SU-DHL-6 (cell line): ENCODE results near the gene ST6GALNAC3.

ENCODE experiments used
- H2AFZ ChIP-seq: fragments of 200-600 bp; sonication (generic); 2 replicates; pipeline ENCODE4 v1.6.1; 2014; ENCODE audit warnings: low read depth, mild to moderate bottlenecking, moderate library complexity, mixed read lengths, antibody characterized with exemption, low read length; ENCODE audit not compliant: severe bottlenecking
- H3F3A ChIP-seq: fragments of 200-600 bp; shearing (Covaris generic); 2 replicates; pipeline ENCODE4 v1.6.0; 2016; ENCODE audit warnings: antibody characterized with exemption, mild to moderate bottlenecking; ENCODE audit not compliant: insufficient read depth
- H3K27ac ChIP-seq: fragments of 200-600 bp; sonication (generic); 2 replicates; pipeline ENCODE4 v1.5.1; 2016; ENCODE audit warnings: low read depth, mild to moderate bottlenecking, low read length, moderate library complexity, mixed read lengths
- H3K27me3 ChIP-seq: fragments of 200-600 bp; sonication (generic), shearing (Covaris generic); 2 replicates; pipeline ENCODE4 v1.6.0; 2014; ENCODE audit warnings: mild to moderate bottlenecking, low read length
- H3K36me3 ChIP-seq: fragments of 200-600 bp; sonication (generic); 2 replicates; pipeline ENCODE4 v1.6.1; 2014; ENCODE audit warnings: mild to moderate bottlenecking, low read length, mixed read lengths
- H3K4me2 ChIP-seq: fragments of 300-600, 200-600 bp; shearing (Covaris generic), sonication (generic); 2 replicates; pipeline ENCODE4 v1.6.0; 2014; ENCODE audit warnings: low read length, low read depth, mild to moderate bottlenecking; ENCODE audit not compliant: poor library complexity, severe bottlenecking
- H3K4me3 ChIP-seq: fragments of 200-600 bp; sonication (generic); 2 replicates; pipeline ENCODE4 v1.5.1; 2014; ENCODE audit warnings: antibody characterized with exemption, low read length, mild to moderate bottlenecking, mixed read lengths; ENCODE audit not compliant: insufficient read depth, poor library complexity, severe bottlenecking
- H3K79me2 ChIP-seq: fragments of 200-600 bp; sonication (generic); 2 replicates; pipeline ENCODE4 v1.6.1; 2014; ENCODE audit warnings: mild to moderate bottlenecking, low read length, moderate library complexity; ENCODE audit not compliant: insufficient read depth
- H3K9ac ChIP-seq: fragments of 200-600 bp; sonication (generic); 2 replicates; pipeline ENCODE4 v1.7.0; 2014; ENCODE audit warnings: mild to moderate bottlenecking, low read length
- H3K9me2 ChIP-seq: fragments of 200-600 bp; sonication (generic); replicated peaks from 2 replicates; pipeline ENCODE4 v1.6.1; 2014; ENCODE audit warnings: low read length; ENCODE audit not compliant: insufficient read depth
- H3K9me3 ChIP-seq: fragments of 200-600 bp; sonication (generic); 2 replicates; pipeline ENCODE4 v1.6.1; 2014; ENCODE audit warnings: low read length, mixed read lengths; ENCODE audit not compliant: insufficient read depth
- H4K20me1 ChIP-seq: fragments of 200-600 bp; sonication (generic); 2 replicates; pipeline ENCODE4 v1.6.1; 2014; ENCODE audit warnings: low read depth, mild to moderate bottlenecking, antibody characterized with exemption, low read length, moderate library complexity, mixed read lengths
- EZH2phosphoT487 ChIP-seq: fragments of 200-600 bp; sonication (generic), shearing (Covaris generic); conservative IDR thresholded peaks from 2 replicates; pipeline ENCODE4 v1.6.1; 2018; ENCODE audit warnings: mild to moderate bottlenecking, antibody characterized with exemption, low read length, moderate library complexity, mixed read lengths
- TF ChIP-seq, protein P1 (sequence below): fragments of 200-600 bp; sonication (generic); IDR thresholded peaks from one replicate; pipeline ENCODE4 v1.5.1; 2017; ENCODE audit warnings: antibody characterized with exemption, mild to moderate bottlenecking, low read length, moderate library complexity; ENCODE audit not compliant: insufficient read depth, poor library complexity, severe bottlenecking

Gene ST6GALNAC3

GRCh38 chr1:76266762-76267161, 192.2 kb downstream of the ST6GALNAC3 start:
- Histone ChIP-seq H3K4me3 (no peak overlapping the region), H3K36me3 (no peaks in the 10 kb centered on the region), H3K9me2 (no peaks in the 10 kb centered on the region), H3F3A (no peaks in the 10 kb centered on the region), H3K9me3 (no peaks in the 10 kb centered on the region), H3K27ac (no peak overlapping the region), H3K4me2 (no peak overlapping the region), H3K27me3 (no peaks in the 10 kb centered on the region), H2AFZ (no peak overlapping the region), H3K79me2 (no peaks in the 10 kb centered on the region), H4K20me1 (no peaks in the 10 kb centered on the region), H3K9ac (no peak overlapping the region)
- TF ChIP-seq, protein P1, sequence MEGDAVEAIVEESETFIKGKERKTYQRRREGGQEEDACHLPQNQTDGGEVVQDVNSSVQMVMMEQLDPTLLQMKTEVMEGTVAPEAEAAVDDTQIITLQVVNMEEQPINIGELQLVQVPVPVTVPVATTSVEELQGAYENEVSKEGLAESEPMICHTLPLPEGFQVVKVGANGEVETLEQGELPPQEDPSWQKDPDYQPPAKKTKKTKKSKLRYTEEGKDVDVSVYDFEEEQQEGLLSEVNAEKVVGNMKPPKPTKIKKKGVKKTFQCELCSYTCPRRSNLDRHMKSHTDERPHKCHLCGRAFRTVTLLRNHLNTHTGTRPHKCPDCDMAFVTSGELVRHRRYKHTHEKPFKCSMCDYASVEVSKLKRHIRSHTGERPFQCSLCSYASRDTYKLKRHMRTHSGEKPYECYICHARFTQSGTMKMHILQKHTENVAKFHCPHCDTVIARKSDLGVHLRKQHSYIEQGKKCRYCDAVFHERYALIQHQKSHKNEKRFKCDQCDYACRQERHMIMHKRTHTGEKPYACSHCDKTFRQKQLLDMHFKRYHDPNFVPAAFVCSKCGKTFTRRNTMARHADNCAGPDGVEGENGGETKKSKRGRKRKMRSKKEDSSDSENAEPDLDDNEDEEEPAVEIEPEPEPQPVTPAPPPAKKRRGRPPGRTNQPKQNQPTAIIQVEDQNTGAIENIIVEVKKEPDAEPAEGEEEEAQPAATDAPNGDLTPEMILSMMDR: no peak
- no peak for TF ChIP-seq EZH2phosphoT487

GRCh38 chr1:76267631-76268030, 193.1 kb downstream of the ST6GALNAC3 start:
- H2AFZ ChIP-seq: no peak overlapping the region
- no peaks in the 10 kb centered on the region for H3K79me2 ChIP-seq
- H3K4me3 ChIP-seq: no peak overlapping the region
- no peaks in the 10 kb centered on the region for H3K36me3 ChIP-seq
- no peak overlapping the region for H3K9ac ChIP-seq
- H4K20me1 ChIP-seq: no peaks in the 10 kb centered on the region
- H3K9me3 ChIP-seq: no peaks in the 10 kb centered on the region
- TF ChIP-seq, protein P1: no peak
- no peak for TF ChIP-seq EZH2phosphoT487
- H3F3A ChIP-seq: no peaks in the 10 kb centered on the region
- no peak overlapping the region for H3K4me2 ChIP-seq
- no peaks in the 10 kb centered on the region for H3K9me2 ChIP-seq
- H3K27me3 ChIP-seq: no peaks in the 10 kb centered on the region
- no peak overlapping the region for H3K27ac ChIP-seq

GRCh38 chr1:76268341-76268740, 193.8 kb downstream of the ST6GALNAC3 start:
- Histone ChIP-seq H3K79me2 (no peaks in the 10 kb centered on the region), H3K9me3 (no peaks in the 10 kb centered on the region), H3K4me3 (no peak overlapping the region), H3K9ac (no peak overlapping the region), H3F3A (no peaks in the 10 kb centered on the region), H3K36me3 (no peaks in the 10 kb centered on the region), H3K9me2 (no peaks in the 10 kb centered on the region), H2AFZ (no peak overlapping the region), H4K20me1 (no peaks in the 10 kb centered on the region), H3K4me2 (no peak overlapping the region), H3K27ac (no peak overlapping the region), H3K27me3 (no peaks in the 10 kb centered on the region)
- TF ChIP-seq, protein P1: no peak
- no peak for TF ChIP-seq EZH2phosphoT487
